ENCODE results near the gene RPL10.

RPL10 gene

GRCh38 chrX:154401045-154401799, 3.0 kb downstream of the RPL10 start:
- no peak for DNase-seq

DNA sequence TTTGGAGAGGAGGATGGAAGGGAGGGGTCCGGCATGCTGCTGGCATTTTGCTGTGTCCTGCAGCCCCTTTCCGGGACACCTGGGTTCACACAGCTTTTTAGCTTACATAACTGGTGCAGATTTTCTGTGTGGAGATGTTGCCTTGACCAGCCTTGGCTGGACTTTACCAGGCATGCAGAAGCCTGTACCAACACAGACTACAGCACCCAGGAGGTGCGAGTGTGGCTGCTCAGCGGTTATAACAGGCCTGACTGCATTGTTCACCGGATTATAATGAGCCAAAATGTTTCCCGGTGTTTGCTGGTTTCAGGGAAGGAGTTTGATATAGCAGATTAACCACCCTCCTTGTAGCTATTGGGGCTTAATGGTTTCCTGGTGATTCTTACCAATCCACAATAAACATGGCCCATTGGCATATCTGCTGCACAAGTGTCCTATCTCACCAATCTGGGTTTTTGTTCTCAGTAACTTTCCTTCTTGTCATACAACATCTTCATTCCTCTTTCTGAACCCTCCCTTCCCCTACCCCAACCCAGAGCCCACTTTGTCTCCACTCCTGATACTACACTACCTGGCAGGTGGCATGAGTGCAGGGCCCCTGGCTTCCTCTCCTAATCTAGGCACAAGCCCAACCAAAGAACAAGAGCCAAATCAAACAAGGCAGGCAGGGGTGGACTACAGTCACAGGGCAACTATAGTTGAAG, 3.9 kb downstream of the RPL10 start:
- DNase-seq: no peak

GRCh38 chrX:154402622-154403127, 4.5 kb downstream of the RPL10 start:
- DNase-seq: no peak

GRCh38 chrX:154403192-154403591, 5.0 kb downstream of the RPL10 start:
- no peak for DNase-seq

- no peak for DNase-seq
These were observed 5.7 kb downstream of the RPL10 start for GRCh38 chrX:154403858-154404257.

GRCh38 chrX:154404625-154405192, 6.5 kb downstream of the RPL10 start:
- DNase-seq: no peak

DNA sequence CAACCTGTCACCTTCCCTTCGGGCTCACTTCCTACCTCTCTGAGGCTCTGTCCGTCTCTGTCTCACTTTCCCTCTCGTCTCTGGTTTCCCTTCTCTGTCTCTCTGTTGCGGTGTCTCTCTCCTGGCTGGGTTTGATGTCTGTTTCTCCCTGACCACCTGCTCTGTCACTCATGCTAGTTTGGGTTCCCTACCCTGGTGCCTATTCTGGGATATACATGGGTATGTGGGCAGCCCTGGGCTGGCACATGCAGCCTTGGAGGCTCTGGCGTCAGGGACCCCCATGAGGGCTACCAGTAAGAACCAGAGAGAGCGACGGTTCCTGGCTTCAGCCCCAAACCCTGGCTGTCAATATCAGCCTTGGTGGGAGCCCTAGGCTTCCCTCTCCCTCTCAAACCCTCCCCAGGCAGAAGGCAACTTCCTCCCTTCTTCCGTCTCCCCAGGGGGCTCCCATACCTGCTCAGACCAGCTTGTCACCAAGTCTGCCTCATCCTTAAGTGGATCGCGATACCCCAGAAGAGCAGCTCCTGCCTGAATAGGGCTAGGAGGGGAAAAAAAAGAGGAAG, 10.6 kb downstream of the RPL10 start:
- DNase-seq: no peak

DNA sequence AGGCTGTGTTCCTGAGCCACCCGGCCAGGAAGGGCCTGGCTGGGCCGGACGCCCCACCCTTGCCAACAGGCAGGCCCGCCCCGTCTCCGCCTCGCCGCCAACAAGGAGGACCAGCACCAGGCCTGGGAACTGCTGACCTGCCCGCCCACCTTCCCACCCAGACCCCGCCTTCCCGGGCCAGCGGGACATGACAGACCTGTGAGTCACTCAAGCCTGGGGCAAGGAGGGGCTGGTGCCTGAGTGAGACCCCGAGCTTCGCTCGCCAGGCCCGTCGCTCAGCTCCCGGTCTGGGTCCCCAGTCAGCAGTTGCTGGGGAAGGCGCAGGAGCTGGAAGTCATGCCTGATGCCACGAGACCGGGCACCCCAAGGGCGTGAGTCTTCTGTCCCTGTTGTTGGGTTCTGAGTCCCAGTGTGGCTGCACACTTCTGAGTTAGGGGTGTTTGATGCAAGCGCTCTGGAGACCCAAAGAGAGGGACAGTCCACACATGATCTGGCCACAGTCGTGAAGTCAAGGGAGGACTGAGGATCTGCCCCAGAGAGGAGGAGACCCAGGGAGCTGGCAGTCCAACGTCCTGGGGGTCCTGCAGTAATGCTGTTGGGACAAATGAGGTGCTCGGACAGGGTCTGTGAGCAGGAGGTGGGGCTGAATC, 11.2 kb downstream of the RPL10 start, which contains the start of gene DNASE1L1:
Gene DNASE1L1 (minus strand): TSS at position 33 of the 650 bp plus-strand sequence. CDS start 3,686 bp downstream, outside the sequence.
- DNase-seq: peak; percentile 91

DNA sequence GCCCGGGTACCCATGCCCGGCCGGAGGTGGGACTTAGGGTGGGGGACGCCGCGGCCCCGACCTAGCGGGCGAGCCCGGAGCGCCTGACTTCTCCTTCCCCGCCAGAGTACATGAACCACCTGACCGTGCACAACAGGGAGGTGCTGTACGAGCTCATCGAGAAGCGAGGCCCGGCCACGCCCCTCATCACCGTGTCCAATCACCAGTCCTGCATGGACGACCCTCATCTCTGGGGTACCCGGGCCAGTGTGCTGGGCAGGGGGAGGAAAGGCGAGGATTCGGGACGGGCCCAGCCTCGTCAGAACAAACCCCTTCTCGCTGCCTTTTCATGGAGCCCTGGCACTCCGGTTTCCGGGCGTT, 13.8 kb downstream of the RPL10 start:
- peak; percentile 25 for DNase-seq

GRCh38 chrX:154412468-154412867, 14.3 kb downstream of the RPL10 start:
- peak; percentile 11 for DNase-seq

DNA sequence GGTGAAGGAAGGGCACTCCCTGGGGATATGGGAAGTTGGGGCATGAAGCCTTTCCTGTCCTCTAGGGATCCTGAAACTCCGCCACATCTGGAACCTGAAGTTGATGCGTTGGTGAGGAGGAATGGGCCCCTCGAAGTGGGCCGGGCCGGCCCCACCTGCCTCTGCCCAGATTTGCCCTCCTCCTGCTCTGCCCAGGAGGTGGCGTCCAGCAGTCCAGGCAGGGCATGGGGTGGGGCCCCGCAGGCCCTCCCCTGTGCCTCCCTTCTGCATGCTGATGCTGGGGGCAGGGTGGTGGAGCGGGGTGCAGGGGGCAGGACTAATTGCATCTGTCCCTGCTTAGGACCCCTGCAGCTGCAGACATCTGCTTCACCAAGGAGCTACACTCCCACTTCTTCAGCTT, 15.0 kb downstream of the RPL10 start:
- no peak for DNase-seq

- no peak for DNase-seq
These were observed 19.0 kb downstream of the RPL10 start for GRCh38 chrX:154417157-154417556.

GRCh38 chrX:154419189-154419588, 21.0 kb downstream of the RPL10 start:
- no peak for DNase-seq

DNA sequence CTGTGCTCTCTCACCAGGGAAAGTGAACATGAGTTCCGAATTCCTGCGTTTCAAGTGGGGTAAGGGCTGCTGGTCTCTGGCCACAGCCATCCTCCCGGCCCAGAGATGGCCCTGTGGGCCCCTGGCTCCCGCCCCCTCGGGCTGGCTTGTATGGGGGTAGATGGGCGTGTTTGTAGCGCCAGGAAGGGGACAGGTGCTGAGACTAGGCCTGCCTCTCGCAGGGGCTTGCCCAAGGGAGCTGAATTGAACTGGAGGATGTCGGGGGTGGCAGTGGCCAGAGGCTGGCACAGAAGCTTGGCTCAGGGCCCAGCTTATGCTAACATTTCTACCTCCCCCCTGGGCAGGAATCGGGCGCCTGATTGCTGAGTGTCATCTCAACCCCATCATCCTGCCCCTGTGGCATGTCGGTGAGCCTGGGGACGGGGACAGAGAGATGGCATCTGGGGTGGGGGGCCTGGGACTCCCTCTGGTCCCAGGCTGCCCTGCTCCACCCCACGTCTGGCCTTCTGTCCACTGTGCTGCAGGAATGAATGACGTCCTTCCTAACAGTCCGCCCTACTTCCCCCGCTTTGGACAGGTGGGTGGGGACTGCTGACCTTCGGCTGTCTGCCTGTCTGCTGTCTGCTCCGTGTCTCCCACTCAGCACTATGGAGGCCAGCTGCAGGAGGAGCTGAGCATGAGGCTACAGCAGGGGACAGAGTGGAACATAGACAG, 21.7 kb downstream of the RPL10 start:
- DNase-seq: no peak

- DNase-seq: no peak
These were observed 22.2 kb downstream of the RPL10 start for GRCh38 chrX:154420402-154420756.

DNA sequence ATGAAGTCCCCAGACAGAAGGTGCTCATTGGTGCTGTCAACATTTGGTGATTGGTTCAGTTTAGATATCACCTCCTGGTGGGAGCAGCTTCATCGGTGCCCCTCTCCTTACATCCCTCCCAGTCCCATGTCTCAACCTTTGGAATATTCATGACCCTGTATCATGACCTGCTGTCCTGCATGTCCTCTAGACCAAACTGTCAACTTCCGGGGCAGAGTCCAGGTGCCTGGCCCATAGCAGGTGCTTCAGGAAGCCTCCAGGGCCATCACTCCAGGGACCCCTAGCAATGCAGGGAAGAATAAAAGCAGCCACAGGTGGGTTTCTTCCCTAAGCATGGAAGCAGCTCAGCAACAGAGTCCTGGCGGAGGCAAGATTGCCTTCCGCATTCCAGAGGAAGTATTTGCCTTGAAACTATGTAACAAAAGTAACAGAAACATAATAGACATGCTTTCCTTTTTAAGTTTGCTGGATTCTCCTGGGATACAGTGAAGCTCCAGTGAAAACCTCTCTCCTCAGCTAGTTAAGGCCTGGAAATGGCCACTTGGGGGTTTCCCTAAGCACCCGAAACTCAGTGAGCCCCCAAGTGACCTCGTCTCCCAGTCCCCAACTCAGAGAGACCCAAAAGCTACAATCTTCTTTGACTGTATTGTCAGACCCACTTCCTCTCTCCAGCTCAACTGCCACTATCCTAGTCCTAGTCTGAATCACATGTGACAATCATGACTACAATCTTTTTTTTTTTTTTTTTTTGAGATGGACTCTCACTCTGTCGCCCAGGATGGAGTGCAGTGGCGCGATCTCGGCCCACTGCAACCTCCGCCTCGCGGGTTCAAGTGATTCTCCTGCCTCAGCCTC, 29.0 kb downstream of the RPL10 start:
- DNase-seq: peak; percentile 44

- peak; percentile 93 for DNase-seq
These were observed 30.3 kb downstream of the RPL10 start, which contains the start of gene ATP6AP1 for GRCh38 chrX:154428176-154429171. Gene ATP6AP1 (plus strand): TSS chrX:154428677. CDS start chrX:154428693, 16 bp downstream.

GRCh38 chrX:154429711-154430110, 31.5 kb downstream of the RPL10 start:
- DNase-seq: peak; percentile 47

DNA sequence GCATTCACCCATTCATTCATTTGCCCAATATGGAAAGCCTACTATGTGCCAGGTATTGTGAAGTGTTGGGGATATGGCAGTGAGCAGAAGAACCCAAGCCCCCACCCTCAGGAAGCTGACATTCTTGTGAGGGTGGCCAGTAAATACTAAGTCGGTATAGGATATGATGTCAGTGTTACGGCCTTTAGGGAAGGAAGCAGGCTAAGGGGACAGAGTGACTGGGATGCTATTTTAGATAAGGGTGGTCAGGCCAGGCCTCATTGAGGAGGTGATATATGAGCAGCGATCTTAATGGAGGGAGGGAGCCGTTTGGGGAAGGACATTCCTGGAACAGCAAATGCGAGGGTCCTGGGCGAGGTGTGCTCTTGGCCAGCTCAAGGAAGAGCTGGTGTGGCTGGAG, 32.3 kb downstream of the RPL10 start:
- peak; percentile 53 for DNase-seq

DNA sequence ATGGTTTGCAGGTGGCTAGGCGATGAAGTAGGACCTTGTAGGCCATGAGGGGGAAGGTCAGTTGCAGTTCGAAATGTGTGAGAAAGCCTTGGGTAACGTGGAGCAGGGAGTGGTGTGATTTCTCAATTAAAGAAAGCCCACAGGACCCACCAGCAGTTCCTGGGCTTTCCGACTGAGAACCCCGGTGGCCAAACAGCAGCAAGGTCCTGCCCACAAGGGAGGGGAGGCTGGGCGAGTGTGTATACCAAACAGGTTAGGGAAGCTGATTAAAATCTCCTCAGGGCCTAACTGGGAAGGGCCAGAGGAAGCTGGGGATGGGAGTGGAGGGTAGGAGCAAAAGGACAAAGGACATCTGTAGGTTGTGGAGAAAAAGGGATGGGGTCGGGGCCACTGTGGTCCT, 32.7 kb downstream of the RPL10 start:
- peak; percentile 78 for DNase-seq
